ENCODE data around the gene GALNT8. TPM values are rescaled to one million over a fixed set of nuclear protein-coding genes. Genes with fewer than 3 reads are reported as not detected.
"Not testable (repeated sequence)": the region's sequence is repeated elsewhere in the genome, so short reads cannot be mapped to it uniquely, and the experiment has no call there.

GALNT8 gene
- total RNA-seq, 4 donors from 2014 or later, result 0.29 to 5.8 (median 0.70) TPM; not detected in 1

GRCh38 chr12:4742416-4742970 lies 22.3 kb downstream of the GALNT8 start:
- DNase-seq, result no peak
- H3K27me3 ChIP-seq, result no peaks in the 10 kb centered on the region
- intact Hi-C loops (cut with DNase I; ENCODE audit: low total_unique reads), result no loop called here
- H3K4me1 ChIP-seq, result no peaks in the 10 kb centered on the region
- TF ChIP-seq CTCF (IDR thresholded peaks at IDR 0.05) (no peak), POLR2A (IDR thresholded peaks at IDR 0.05) (no peak)
- H3K9me3 ChIP-seq, result no peaks in the 10 kb centered on the region
- H3K36me3 ChIP-seq, result no peaks in the 10 kb centered on the region
- no peak overlapping the region for H3K27ac ChIP-seq
- H3K4me3 ChIP-seq, result no peak overlapping the region

DNA sequence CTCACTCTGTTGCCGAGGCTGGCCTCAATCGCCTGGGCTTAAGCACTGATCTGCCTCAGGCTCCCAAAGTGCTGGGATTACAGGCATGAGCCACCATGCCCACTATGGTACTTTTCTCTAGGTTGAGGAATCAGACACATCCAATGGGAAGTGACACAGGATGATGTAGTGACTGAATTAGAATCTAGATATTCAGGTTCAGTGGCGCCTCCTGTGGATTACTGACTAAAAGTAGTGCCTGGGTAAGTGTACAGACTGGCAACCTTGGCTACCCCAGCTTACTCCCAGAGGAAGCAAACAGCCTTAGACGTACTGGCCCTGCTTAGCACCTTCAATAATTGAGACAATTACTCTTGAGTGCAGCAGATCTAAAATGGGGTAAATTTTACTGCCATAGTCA lies 22.8 kb downstream of the GALNT8 start:
- H3K27ac ChIP-seq, result no peak overlapping the region
- TF ChIP-seq CTCF (IDR thresholded peaks at IDR 0.05) (no peak), POLR2A (IDR thresholded peaks at IDR 0.05) (no peak)
- no peaks in the 10 kb centered on the region for H3K9me3 ChIP-seq
- H3K4me3 ChIP-seq, result no peak overlapping the region
- H3K36me3 ChIP-seq, result no peaks in the 10 kb centered on the region
- H3K4me1 ChIP-seq, result no peaks in the 10 kb centered on the region
- H3K27me3 ChIP-seq, result no peaks in the 10 kb centered on the region
- intact Hi-C loops (cut with DNase I; ENCODE audit: low total_unique reads), result no loop called here
- DNase-seq, result no peak

- Histone ChIP-seq H3K27ac (no peak overlapping the region), H3K4me1 (no peaks in the 10 kb centered on the region), H3K27me3 (no peaks in the 10 kb centered on the region), H3K9me3 (no peaks in the 10 kb centered on the region), H3K36me3 (no peaks in the 10 kb centered on the region), H3K4me3 (no peak overlapping the region)
- no peak for DNase-seq
- intact Hi-C loops (cut with DNase I; ENCODE audit: low total_unique reads), result no loop called here
- TF ChIP-seq CTCF (IDR thresholded peaks at IDR 0.05) (no peak), POLR2A (IDR thresholded peaks at IDR 0.05) (no peak)
These were observed 24.5 kb downstream of the GALNT8 start for GRCh38 chr12:4744709-4745108.

- Histone ChIP-seq H3K36me3 (no peaks in the 10 kb centered on the region), H3K27me3 (no peaks in the 10 kb centered on the region), H3K4me1 (no peaks in the 10 kb centered on the region), H3K9me3 (no peaks in the 10 kb centered on the region), H3K27ac (no peak overlapping the region), H3K4me3 (no peak overlapping the region)
- TF ChIP-seq POLR2A (IDR thresholded peaks at IDR 0.05) (no peak), CTCF (IDR thresholded peaks at IDR 0.05) (no peak)
- intact Hi-C loops (cut with DNase I; ENCODE audit: low total_unique reads), result no loop called here
- DNase-seq, result no peak
These were observed 25.0 kb downstream of the GALNT8 start for GRCh38 chr12:4745249-4745648.

DNA sequence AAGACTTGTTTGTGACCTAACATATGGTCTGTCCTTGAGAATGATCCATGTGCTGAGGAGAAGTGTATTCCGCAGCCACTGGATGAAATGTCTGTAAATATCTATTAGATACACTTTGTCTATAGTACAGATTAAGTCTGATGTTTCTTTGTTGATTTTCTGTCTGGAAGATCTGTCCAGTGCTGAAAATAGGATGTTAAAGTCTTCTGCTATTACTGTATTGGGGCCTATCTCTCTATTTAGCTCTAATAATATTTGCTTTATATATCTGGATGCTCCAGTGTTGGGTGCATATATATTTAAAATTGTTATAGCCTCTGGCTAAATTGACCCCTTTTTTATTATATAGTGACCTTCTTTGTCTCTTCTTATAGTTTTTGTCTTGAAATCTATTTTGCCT lies 31.5 kb downstream of the GALNT8 start:
- H3K4me3 ChIP-seq; intact Hi-C loops (cut with DNase I; ENCODE audit: low total_unique reads); H3K9me3 ChIP-seq; H3K4me1 ChIP-seq; H3K27me3 ChIP-seq; H3K27ac ChIP-seq; DNase-seq; H3K36me3 ChIP-seq: not testable (repeated sequence)

DNA sequence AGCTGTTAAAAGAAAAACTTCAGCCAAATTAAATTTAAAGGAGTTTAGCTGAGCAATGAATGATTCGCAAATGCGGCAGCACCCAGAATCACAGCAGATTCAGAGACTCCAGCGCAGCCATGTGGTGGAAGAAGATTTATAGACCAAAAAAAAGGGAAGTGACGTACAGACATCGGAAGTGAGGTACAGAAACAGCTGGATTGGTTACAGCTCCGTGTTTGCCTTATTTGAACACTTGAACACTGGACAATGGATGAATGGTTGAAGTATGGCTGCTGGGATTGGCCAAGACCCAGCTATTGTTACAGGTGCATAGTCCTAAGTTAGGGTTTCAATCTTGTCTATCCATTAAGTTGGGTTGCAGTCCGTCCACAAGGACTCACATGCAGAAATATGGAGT lies 42.6 kb downstream of the GALNT8 start:
- H3K27me3 ChIP-seq, result no peaks in the 10 kb centered on the region
- H3K36me3 ChIP-seq, result no peaks in the 10 kb centered on the region
- DNase-seq, result no peak
- H3K4me3 ChIP-seq, result no peak overlapping the region
- H3K4me1 ChIP-seq, result no peaks in the 10 kb centered on the region
- TF ChIP-seq POLR2A (IDR thresholded peaks at IDR 0.05) (no peak), CTCF (IDR thresholded peaks at IDR 0.05) (no peak)
- intact Hi-C loops (cut with DNase I; ENCODE audit: low total_unique reads), result no loop called here
- no peak overlapping the region for H3K27ac ChIP-seq
- H3K9me3 ChIP-seq, result no peaks in the 10 kb centered on the region

All from uterus (tissue), 4 donors.